GM12878 (cell line): ENCODE data around the gene RAB4B.

ENCODE experiments used
- GABPA ChIP-seq: IDR thresholded peaks from 2 replicates; pipeline ENCODE4 v1.6.1; 2014; ENCODE audit warnings: antibody characterized with exemption, low read depth, mild to moderate bottlenecking, inconsistent platforms
- NFYB ChIP-seq: IDR thresholded peaks from 2 replicates; pipeline ENCODE4 v1.6.1; 2011; ENCODE audit warnings: low read depth, mild to moderate bottlenecking, low read length, improper control_type of control experiment, moderate library complexity; ENCODE audit not compliant: insufficient read depth
- POLR2AphosphoS5 ChIP-seq: IDR thresholded peaks from 2 replicates; pipeline ENCODE4 v1.6.1; 2011; ENCODE audit warnings: mild to moderate bottlenecking, low read length, inconsistent platforms
- TBL1XR1 ChIP-seq: IDR thresholded peaks from 2 replicates; pipeline ENCODE4 v1.6.1; 2012; ENCODE audit warnings: low read depth, low read length, improper control_type of control experiment
- TF ChIP-seq, protein P1 (sequence below), 3 experiments: IDR thresholded peaks in 2 of 3; conservative IDR thresholded peaks in 1 of 3; 2 replicates each; pipeline ENCODE4 v1.5.1; 2011; ENCODE audit warnings: low read depth in 3 of 3, low read length in 3 of 3, mild to moderate bottlenecking in 3 of 3, control low read depth in 2 of 3, moderate library complexity in 2 of 3, inconsistent platforms in 1 of 3, mixed read lengths in 1 of 3; ENCODE audit not compliant: control insufficient read depth in 2 of 3, insufficient read depth in 1 of 3; ENCODE audit errors: extremely low read depth in 1 of 3

DNA sequence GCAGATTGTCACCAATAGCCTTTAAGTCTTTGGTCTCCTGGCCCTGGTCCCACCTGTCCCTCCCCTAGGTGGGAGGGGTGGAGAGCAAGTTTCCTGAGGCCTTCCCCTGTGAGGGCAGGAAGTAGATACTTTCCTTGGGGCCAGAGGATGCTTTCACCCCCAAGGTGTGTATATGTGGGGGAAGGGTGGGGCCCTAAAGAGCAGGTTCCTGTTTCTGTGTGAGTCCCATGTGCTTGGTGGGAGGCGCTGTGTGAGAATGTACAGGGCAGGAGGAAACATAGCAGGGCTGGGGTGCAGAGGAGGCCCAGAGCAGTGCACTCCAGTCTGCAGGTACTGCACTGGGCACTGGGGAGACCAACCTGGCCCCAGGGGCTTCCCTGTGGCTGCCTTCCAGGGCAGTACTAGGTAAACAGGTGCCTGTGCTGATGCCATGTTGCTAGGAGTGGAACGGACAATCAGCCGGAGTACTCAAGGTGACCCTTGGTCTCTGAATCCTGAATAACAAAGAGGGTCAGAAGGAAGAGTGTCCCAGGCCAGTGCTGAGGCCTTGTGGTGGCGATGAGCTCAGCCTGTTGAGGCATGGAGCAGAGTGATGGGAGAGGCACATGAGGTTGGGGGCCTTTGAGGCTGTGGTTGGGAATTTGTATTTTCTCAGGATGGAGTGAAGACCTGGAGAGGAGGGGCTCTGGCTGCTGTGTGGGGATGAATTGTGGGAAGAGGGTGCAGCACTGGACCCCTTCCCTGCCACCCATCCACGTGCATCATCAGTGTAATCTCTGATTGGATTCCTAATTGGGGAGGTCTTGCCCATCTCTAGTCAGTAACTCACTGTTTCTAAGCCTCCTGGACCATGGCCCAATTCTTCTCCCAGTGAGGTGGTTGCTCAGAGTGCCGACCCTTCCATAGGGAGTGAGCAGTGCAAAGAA lies 26.1 kb downstream of the RAB4B start:
- TF ChIP-seq GABPA = no peak
- TF ChIP-seq, protein P1, sequence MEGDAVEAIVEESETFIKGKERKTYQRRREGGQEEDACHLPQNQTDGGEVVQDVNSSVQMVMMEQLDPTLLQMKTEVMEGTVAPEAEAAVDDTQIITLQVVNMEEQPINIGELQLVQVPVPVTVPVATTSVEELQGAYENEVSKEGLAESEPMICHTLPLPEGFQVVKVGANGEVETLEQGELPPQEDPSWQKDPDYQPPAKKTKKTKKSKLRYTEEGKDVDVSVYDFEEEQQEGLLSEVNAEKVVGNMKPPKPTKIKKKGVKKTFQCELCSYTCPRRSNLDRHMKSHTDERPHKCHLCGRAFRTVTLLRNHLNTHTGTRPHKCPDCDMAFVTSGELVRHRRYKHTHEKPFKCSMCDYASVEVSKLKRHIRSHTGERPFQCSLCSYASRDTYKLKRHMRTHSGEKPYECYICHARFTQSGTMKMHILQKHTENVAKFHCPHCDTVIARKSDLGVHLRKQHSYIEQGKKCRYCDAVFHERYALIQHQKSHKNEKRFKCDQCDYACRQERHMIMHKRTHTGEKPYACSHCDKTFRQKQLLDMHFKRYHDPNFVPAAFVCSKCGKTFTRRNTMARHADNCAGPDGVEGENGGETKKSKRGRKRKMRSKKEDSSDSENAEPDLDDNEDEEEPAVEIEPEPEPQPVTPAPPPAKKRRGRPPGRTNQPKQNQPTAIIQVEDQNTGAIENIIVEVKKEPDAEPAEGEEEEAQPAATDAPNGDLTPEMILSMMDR (IDR thresholded peaks at IDR 0.05 in 2 of 3, conservative IDR thresholded peaks at IDR 0.05 in 1 of 3; ENCODE audit: control insufficient read depth in 2 of 3, extremely low read depth in 1 of 3, insufficient read depth in 1 of 3, low read depth in 3 of 3, low read length in 3 of 3) = no peak
- TF ChIP-seq TBL1XR1 = no peak
- no peak for TF ChIP-seq NFYB
- TF ChIP-seq POLR2AphosphoS5 = no peak
